NCI-H2196 treated with DMSO at 0.1 percent for 48 hours (cell line): ENCODE results near the gene FPGS.
"Not testable (repeated sequence)": the region's sequence is repeated elsewhere in the genome, so short reads cannot be mapped to it uniquely, and the experiment has no call there.

Source experiments
- DNase-seq: peaks from one replicate; lab custom pipeline; 2025; ENCODE audit not compliant: unreplicated experiment; lab: John Stamatoyannopoulos, UW

The FPGS gene

GRCh38 chr9:127835991-127836516 is 33.4 kb downstream of the FPGS start:
- DNase-seq, result no peak

GRCh38 chr9:127836561-127836960 is 33.9 kb downstream of the FPGS start:
- DNase-seq, result not testable (repeated sequence)

DNA sequence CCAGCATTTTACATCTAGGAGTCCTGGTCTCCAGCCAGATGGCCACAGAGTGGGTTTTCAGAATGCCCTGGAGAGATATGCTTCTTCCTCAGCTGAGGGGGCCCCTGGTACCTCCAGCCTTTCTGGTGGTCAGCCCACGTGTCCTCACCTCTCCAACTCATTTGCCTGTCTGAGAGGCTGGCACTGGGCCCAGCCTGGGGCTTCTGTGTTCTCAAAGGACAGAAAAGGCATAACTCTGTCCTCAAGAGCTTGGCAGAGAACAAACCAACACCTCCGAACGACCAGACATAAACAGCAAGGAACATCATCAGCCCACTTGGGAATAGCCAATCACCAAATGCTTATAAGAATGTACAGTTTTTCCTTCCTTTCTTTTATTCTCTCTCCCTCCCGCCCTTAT is 34.7 kb downstream of the FPGS start:
- no peak for DNase-seq

- DNase-seq, result no peak
Measured at GRCh38 chr9:127838375-127839078, 35.8 kb downstream of the FPGS start.

- no peak for DNase-seq
Measured at GRCh38 chr9:127841087-127841835, 38.6 kb downstream of the FPGS start.

- no peak for DNase-seq
Measured at GRCh38 chr9:127844821-127845359, 42.2 kb downstream of the FPGS start.

DNA sequence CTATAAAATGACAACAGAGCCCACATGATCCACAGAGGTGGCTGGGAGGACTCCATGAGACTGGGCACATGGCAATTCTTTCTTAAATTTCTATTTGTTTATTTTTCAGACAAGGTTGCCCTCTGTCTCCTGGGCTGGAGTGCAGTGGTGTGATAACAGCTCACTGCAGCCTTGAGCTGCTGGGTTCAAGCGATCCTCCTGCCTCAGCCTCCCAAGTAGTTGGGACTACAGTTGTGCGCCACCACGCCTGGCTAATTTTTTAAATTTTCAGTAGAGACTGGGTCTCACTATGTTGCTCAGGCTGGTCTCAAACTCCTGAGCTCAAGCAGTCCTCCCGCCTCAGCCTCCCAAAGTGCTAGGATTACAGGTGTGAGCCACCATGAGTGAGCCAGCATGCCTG is 42.9 kb downstream of the FPGS start:
- DNase-seq, result not testable (repeated sequence)

- DNase-seq, result no peak
Measured at GRCh38 chr9:127846443-127847177, 43.9 kb downstream of the FPGS start.

GRCh38 chr9:127847178-127847510 is 44.5 kb downstream of the FPGS start:
- DNase-seq, result no peak

GRCh38 chr9:127847833-127848755 is 45.4 kb downstream of the FPGS start:
- no peak for DNase-seq

- DNase-seq, result no peak
Measured at GRCh38 chr9:127848756-127849504, 46.2 kb downstream of the FPGS start.

DNA sequence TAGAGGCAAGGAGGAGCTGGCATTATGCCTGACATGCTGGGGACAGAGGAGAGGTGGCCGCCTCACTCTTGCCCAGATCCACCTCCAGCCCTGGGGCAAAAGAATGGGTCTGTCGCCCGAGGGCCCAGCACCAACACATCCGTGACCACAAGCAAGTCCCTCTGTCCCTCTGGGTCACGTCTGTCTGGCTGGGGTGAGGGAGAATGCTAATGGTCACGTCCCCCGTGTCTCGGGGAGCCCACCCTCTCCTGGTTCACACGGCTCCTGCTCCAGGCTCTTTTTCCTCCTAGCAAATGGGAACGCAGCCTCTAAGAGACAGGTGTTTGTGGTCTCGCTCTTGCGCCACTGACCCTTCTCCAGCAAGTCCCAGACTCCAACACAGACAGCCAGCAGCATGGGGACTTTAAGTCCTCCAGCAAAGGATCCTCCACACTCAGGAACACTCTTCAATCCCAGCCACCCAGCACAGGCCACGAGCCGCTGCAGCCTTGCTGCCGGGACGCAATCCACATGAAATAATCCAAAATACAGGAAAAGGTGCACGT is 47.7 kb downstream of the FPGS start:
- DNase-seq, result no peak

DNA sequence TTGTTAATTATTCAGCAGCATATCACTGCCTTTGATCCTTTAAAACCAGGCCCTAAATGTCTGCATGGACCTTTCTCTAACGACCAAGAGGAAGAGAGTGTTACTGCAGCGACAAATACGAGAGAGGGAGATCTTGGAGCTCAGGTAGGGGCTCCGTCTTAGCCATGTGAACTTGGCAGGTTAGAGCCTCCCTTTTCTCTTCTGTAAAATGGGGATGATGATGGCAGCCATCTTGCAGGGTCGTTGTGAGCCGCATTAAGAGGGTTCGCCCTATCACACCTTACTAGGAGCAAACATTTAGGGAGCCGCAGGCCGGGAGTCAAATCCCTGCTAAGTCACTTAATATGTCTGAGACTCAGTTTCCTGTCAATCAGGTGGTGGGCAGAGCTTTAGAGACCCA is 50.1 kb downstream of the FPGS start:
- no peak for DNase-seq

GRCh38 chr9:127853312-127854183 is 50.9 kb downstream of the FPGS start:
- DNase-seq, result no peak

DNA sequence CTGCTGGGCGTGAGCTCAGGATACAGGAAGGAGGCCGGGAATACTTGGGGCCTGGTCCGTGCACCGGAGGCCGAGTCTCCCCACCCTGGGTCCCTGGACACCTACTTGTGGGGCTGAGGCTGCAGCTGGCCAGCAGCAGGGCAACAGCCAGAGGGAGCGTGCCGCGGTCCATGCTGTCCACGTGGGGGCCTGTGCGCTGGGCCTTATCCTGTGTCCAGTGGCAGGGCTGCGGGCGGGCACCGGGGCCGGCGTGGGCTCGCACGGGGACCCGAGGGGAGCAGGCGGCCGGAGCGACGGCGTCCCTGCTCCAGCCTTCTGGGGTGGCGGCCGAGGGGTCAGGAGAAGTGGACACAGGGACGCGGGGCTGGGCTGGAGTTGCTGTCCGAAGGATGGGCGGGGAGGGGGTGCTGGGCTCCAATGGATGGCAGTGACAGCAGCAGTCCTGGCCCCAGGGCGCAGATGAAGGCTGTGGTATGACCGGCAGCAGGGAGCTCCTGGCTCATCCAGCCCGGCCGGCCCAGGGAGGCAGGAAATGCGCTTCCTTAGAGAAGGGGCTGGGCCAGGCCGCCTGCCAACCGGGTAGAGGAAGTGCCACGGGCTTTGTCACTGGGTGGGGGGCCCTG is 51.6 kb downstream of the FPGS start, which contains the start of gene ENG:
ENG (minus strand) TSS at position 475 of the 623 bp plus-strand sequence; CDS start at position 172, 303 bp downstream.
- DNase-seq, result no peak

- no peak for DNase-seq
Measured at GRCh38 chr9:127854960-127855359, 52.3 kb downstream of the FPGS start.

DNA sequence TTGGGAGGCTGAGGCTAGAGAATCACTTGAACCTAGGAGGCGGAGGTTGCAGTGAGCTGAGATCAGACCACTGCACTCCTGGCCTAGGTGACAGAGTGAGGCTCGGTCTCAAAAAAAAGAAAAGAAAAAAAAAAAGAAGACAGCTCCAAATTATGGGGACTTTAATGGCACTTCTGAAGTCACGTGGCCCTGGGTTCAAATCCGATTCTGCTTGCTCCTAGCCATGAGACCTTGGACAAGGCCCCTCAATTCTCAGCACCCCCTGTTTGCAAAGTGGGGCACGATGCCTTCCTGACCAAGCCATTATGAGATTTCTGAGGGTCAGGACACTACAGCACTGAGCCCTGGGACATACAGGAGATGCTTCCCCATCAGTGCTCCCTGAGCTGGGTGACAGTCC is 52.8 kb downstream of the FPGS start:
- DNase-seq, result no peak
